HepG2 (cell line): ENCODE data around the gene MAPK8IP3.

Source experiments
- EZH2 ChIP-seq: conservative IDR thresholded peaks from 2 replicates; pipeline ENCODE4 v1.6.1; 2012; ENCODE audit warnings: mild to moderate bottlenecking, low read depth, low read length, moderate library complexity
- MAFK ChIP-seq, 2 experiments: IDR thresholded peaks in 1 of 2; conservative IDR thresholded peaks in 1 of 2; 2 replicates each; pipeline ENCODE4 v1.6.1; 2011; ENCODE audit warnings: improper control_type of control experiment in 2 of 2, low read length in 2 of 2
- MXD4 ChIP-seq: IDR thresholded peaks from 2 replicates; pipeline ENCODE4 v1.6.1; 2016; ENCODE audit warnings: mild to moderate bottlenecking, missing biosample characterization, missing genetic modification reagents
- NAIF1 ChIP-seq: sonication (generic); formaldehyde crosslinking; IDR thresholded peaks from 2 replicates; pipeline ENCODE4 v1.5.0; 2020; ENCODE audit warnings: mild to moderate bottlenecking, missing genetic modification reagents, borderline replicate concordance
- ZNF143 ChIP-seq: sonication (generic); formaldehyde crosslinking; IDR thresholded peaks from 2 replicates; pipeline ENCODE4 v1.4.0; 2020; ENCODE audit warnings: missing genetic modification reagents
- TF ChIP-seq, protein P1 (sequence below): sonication (generic); formaldehyde crosslinking; IDR thresholded peaks from 2 replicates; pipeline ENCODE4 v1.5.0; 2020; ENCODE audit warnings: mild to moderate bottlenecking, missing genetic modification reagents

DNA sequence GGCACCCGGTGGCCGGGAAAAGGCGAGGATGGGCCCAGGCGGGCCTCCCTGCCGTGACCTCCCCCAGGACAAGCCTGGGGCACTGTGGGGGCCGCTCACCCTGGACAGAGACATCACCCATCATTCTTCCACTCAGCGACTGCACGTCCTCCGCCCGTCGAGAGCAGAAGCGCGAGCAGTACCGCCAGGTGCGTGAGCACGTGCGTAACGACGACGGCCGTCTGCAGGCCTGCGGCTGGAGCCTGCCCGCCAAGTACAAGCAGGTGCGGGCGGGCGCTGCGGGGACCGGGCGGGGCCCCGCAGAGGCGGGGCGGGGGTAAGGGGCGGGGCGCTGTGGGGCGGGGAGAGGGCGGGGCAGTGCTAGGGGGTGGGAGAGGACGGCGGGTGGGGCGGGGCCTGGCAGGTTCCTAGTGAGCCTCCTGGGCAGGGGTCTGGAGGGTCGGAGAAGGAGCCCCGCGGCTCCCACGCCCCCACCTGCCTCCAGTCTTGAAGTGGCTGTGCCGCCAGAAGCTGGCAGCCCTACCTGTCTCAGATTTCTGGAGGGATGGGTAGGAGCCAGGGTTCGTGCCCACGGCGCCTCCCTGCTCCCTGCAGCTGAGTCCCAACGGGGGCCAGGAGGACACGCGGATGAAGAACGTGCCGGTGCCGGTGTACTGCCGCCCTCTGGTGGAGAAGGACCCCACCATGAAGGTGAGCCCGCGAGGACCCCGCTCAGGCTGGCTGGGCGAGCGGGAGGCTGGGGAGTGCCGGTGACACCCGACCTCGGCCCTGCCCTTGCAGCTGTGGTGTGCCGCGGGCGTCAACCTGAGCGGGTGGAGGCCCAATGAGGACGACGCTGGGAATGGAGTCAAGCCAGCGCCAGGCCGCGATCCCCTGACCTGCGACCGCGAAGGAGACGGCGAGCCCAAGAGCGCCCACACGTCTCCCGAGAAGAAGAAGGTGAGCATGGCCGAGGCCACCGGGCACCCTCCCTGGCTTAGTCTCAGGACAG is 57.8 kb downstream of the MAPK8IP3 start:
- no peak for TF ChIP-seq ZNF143 (CRISPR knock-in tag)
- TF ChIP-seq, protein P1, sequence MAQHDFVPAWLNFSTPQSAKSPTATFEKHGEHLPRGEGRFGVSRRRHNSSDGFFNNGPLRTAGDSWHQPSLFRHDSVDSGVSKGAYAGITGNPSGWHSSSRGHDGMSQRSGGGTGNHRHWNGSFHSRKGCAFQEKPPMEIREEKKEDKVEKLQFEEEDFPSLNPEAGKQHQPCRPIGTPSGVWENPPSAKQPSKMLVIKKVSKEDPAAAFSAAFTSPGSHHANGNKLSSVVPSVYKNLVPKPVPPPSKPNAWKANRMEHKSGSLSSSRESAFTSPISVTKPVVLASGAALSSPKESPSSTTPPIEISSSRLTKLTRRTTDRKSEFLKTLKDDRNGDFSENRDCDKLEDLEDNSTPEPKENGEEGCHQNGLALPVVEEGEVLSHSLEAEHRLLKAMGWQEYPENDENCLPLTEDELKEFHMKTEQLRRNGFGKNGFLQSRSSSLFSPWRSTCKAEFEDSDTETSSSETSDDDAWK (CRISPR knock-in tag): no peak
- no peak for TF ChIP-seq EZH2
- no peak for TF ChIP-seq MXD4 (CRISPR knock-in tag)
- no peak for TF ChIP-seq NAIF1 (CRISPR knock-in tag)
- TF ChIP-seq MAFK (conservative IDR thresholded peaks at IDR 0.05 in 1 of 2, IDR thresholded peaks at IDR 0.05 in 1 of 2; ENCODE audit: low read length in 2 of 2): no peak
